ENCODE data around the gene HELT. TPM values are rescaled to one million over a fixed set of nuclear protein-coding genes. Genes with fewer than 3 reads are reported as not detected.

Gene HELT
- total and polyA plus RNA-seq, 4 donors: 0.09 to 2.5 (median 0.53) TPM; not detected in 1

DNA sequence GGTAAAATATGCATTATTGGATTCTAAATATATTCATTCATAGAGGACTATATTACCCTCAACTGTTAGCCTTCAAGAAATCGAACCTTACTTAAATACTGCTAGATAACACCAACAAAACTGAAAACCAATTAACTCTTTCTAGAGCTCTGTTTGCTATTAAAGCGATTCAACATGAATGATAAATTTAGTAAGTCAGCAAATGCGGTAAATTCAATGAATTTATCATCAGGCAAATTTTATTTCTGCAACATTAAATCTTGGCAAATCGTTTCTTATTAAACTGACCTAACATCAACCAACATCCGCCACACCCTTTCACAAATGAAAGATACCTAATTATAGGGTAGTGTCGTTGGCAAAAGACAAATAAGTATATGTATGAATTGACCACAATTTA is 26.4 kb upstream of the HELT start:
- Histone ChIP-seq H3K4me3 (no peak overlapping the region), H3K9me3 (ENCODE audit: control insufficient read depth in 4 of 4, insufficient read depth in 3 of 4, low read length in 3 of 4) (no peaks in the 10 kb centered on the region), H3K36me3 (ENCODE audit: control insufficient read depth in 4 of 4, insufficient read depth in 4 of 4, low read length in 4 of 4) (no peaks in the 10 kb centered on the region), H3K4me1 (ENCODE audit: control insufficient read depth in 5 of 5, insufficient read depth in 5 of 5, low read length in 5 of 5) (no peaks in the 10 kb centered on the region), H3K9ac (ENCODE audit: insufficient read depth in 1 of 2, low read length in 2 of 2) (no peak overlapping the region), H3K27ac (ENCODE audit: low read depth in 1 of 2, low read length in 1 of 2) (no peak overlapping the region), H3K27me3 (ENCODE audit: control insufficient read depth in 3 of 3, insufficient read depth in 3 of 3, low read length in 2 of 3) (peaks cover 0 to 3% (median 0%) of the 10 kb centered on the region in 3 donors)
- 78 to 87% methylated on average over 6 of the region's 6 CpGs for WGBS, 2 donors
- ATAC-seq (ENCODE audit: insufficient read depth, low FRiP score) (no peak), DNase-seq (no peak)
- TF ChIP-seq, protein P1, sequence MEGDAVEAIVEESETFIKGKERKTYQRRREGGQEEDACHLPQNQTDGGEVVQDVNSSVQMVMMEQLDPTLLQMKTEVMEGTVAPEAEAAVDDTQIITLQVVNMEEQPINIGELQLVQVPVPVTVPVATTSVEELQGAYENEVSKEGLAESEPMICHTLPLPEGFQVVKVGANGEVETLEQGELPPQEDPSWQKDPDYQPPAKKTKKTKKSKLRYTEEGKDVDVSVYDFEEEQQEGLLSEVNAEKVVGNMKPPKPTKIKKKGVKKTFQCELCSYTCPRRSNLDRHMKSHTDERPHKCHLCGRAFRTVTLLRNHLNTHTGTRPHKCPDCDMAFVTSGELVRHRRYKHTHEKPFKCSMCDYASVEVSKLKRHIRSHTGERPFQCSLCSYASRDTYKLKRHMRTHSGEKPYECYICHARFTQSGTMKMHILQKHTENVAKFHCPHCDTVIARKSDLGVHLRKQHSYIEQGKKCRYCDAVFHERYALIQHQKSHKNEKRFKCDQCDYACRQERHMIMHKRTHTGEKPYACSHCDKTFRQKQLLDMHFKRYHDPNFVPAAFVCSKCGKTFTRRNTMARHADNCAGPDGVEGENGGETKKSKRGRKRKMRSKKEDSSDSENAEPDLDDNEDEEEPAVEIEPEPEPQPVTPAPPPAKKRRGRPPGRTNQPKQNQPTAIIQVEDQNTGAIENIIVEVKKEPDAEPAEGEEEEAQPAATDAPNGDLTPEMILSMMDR (IDR thresholded peaks at IDR 0.05; ENCODE audit: control extremely low read depth, extremely low read depth): no peak

DNA sequence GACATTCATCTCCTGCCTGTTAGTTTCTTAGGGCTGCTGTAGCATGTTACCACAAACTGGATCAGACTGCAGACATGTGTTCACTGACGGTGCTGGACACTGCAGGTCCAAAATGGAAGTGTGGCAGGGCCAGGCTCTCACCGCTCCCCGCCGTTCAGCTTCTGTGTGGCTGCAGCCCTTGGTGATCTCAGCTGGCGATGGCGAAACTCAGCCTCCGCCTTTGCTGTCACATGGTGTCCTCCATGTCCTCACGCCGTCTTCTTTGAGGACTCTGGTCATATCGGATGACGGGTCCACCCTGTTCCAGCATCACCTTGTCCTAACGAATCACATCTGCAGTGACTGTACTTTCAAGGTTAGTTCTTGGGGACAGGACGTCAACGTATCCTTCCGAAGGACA is 25.9 kb upstream of the HELT start:
- Histone ChIP-seq H3K9ac (ENCODE audit: insufficient read depth in 1 of 2, low read length in 2 of 2) (no peak overlapping the region), H3K4me1 (ENCODE audit: control insufficient read depth in 5 of 5, insufficient read depth in 5 of 5, low read length in 5 of 5) (no peaks in the 10 kb centered on the region), H3K27ac (ENCODE audit: low read depth in 1 of 2, low read length in 1 of 2) (no peak overlapping the region), H3K4me3 (no peak overlapping the region), H3K27me3 (ENCODE audit: control insufficient read depth in 3 of 3, insufficient read depth in 3 of 3, low read length in 2 of 3) (peaks cover 0 to 3% (median 0%) of the 10 kb centered on the region in 3 donors), H3K9me3 (ENCODE audit: control insufficient read depth in 4 of 4, insufficient read depth in 3 of 4, low read length in 3 of 4) (no peaks in the 10 kb centered on the region), H3K36me3 (ENCODE audit: control insufficient read depth in 4 of 4, insufficient read depth in 4 of 4, low read length in 4 of 4) (no peaks in the 10 kb centered on the region)
- ATAC-seq (ENCODE audit: insufficient read depth, low FRiP score) (no peak), DNase-seq (no peak)
- TF ChIP-seq, protein P1 (IDR thresholded peaks at IDR 0.05; ENCODE audit: control extremely low read depth, extremely low read depth): no peak
- 88 to 92% methylated on average over 15 of the region's 15 CpGs for WGBS, 2 donors

DNA sequence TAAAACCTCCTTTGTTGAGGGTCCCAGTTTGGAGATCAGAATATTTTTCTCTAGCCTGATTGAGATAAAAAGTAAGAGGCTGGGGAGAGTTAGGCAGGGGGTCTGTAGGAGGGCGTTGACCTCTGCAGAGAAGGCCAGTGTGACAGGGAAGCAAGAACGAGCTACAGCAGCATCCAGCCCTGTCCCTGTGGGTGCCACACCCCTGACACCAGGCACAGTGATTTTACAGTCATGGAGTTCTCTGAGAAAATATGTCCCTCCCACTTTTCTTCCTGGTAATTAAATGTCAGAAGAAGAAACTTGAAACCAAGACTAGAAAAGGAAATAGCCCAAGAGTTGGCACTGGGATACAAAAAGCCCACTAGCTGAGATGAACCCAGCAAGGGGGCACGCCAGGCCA is 25.0 kb upstream of the HELT start:
- WGBS, 2 donors: 59 to 75% methylated on average over 3 of the region's 3 CpGs
- Histone ChIP-seq H3K27ac (ENCODE audit: low read depth in 1 of 2, low read length in 1 of 2) (no peak overlapping the region), H3K9me3 (ENCODE audit: control insufficient read depth in 4 of 4, insufficient read depth in 3 of 4, low read length in 3 of 4) (no peaks in the 10 kb centered on the region), H3K9ac (ENCODE audit: insufficient read depth in 1 of 2, low read length in 2 of 2) (no peak overlapping the region), H3K4me3 (no peak overlapping the region), H3K27me3 (ENCODE audit: control insufficient read depth in 3 of 3, insufficient read depth in 3 of 3, low read length in 2 of 3) (no peaks in the 10 kb centered on the region), H3K4me1 (ENCODE audit: control insufficient read depth in 5 of 5, insufficient read depth in 5 of 5, low read length in 5 of 5) (no peaks in the 10 kb centered on the region), H3K36me3 (ENCODE audit: control insufficient read depth in 4 of 4, insufficient read depth in 4 of 4, low read length in 4 of 4) (no peaks in the 10 kb centered on the region)
- ATAC-seq (ENCODE audit: insufficient read depth, low FRiP score) (no peak), DNase-seq (no peak)
- TF ChIP-seq, protein P1 (IDR thresholded peaks at IDR 0.05; ENCODE audit: control extremely low read depth, extremely low read depth): no peak

DNA sequence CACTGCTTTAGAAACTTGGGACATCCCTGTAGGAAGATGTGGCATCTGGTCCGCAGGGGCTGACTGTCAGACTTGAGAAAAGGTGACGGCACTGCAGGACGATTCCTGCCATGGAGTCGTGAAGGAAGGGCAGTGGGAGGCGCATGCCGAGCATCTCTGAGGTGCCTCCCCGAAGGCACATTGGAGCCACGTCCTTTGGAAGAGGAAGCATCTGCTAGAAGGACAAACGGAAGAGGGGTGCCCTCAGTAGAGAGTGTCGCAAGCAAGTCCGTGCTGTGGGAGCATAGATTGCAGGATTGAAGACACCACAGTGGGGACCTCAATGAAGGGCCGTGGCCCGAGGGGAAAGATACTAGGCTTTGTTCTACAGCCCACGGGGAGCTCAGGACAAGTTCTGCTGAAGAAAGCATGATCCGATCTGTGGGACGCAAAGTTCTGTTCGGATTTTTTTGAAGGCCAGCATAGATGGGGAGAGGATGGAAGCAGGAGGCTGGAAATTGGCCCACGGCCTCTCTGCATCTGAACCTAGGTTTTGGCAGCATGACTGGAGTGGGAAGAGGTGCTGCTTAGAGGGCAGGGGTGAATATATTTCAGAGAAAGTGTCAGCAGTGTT is 24.2 kb upstream of the HELT start:
- WGBS, 2 donors: 51 to 68% methylated on average over 18 of the region's 18 CpGs
- TF ChIP-seq, protein P1 (IDR thresholded peaks at IDR 0.05; ENCODE audit: control extremely low read depth, extremely low read depth): no peak
- no peak overlapping the region for H3K4me3 ChIP-seq
- no peaks in the 10 kb centered on the region for H3K9me3 ChIP-seq (ENCODE audit: control insufficient read depth in 4 of 4, insufficient read depth in 3 of 4, low read length in 3 of 4)
- H3K36me3 ChIP-seq (ENCODE audit: control insufficient read depth in 4 of 4, insufficient read depth in 4 of 4, low read length in 4 of 4): no peaks in the 10 kb centered on the region
- no peak overlapping the region for H3K27ac ChIP-seq (ENCODE audit: low read depth in 1 of 2, low read length in 1 of 2)
- H3K4me1 ChIP-seq (ENCODE audit: control insufficient read depth in 5 of 5, insufficient read depth in 5 of 5, low read length in 5 of 5): no peaks in the 10 kb centered on the region
- DNase-seq (no peak), ATAC-seq (ENCODE audit: insufficient read depth, low FRiP score) (no peak)
- H3K27me3 ChIP-seq (ENCODE audit: control insufficient read depth in 3 of 3, insufficient read depth in 3 of 3, low read length in 2 of 3): no peaks in the 10 kb centered on the region
- H3K9ac ChIP-seq (ENCODE audit: insufficient read depth in 1 of 2, low read length in 2 of 2): no peak overlapping the region
